ACHN (cell line): ENCODE measurements around the gene GALNT16.
"Not testable (repeated sequence)": the region's sequence is repeated elsewhere in the genome, so short reads cannot be mapped to it uniquely, and the experiment has no call there.

Source experiments
- DNase-seq: peaks from one replicate; pipeline ENCODE4 v3.0.0-alpha.2; 2015
- in situ Hi-C: cut with HindIII; loops from 2 replicates; pipeline ENCODE4 v1.10.0; 2017; ENCODE audit warnings: low sequenced_read_pairs, low pct_ligation_motif_present, low pct_unique_long_range_greater_than_20kb

Gene GALNT16

GRCh38 chr14:69259527-69260189, at the start of gene GALNT16:
Gene GALNT16 (plus strand): TSS chr14:69260158. CDS start chr14:69260291, 133 bp downstream.
- in situ Hi-C loops, result no loop called here
- DNase-seq, result peak; percentile 22

GRCh38 chr14:69214393-69214792, 45.6 kb upstream of the GALNT16 start:
- in situ Hi-C loops, result no loop called here

GRCh38 chr14:69217663-69218062, 42.3 kb upstream of the GALNT16 start:
- DNase-seq, in situ Hi-C loops: not testable (repeated sequence)

More at GRCh38 chr14:69214393-69214792, 45.6 kb upstream of the GALNT16 start:
- DNase-seq, result no peak

DNA sequence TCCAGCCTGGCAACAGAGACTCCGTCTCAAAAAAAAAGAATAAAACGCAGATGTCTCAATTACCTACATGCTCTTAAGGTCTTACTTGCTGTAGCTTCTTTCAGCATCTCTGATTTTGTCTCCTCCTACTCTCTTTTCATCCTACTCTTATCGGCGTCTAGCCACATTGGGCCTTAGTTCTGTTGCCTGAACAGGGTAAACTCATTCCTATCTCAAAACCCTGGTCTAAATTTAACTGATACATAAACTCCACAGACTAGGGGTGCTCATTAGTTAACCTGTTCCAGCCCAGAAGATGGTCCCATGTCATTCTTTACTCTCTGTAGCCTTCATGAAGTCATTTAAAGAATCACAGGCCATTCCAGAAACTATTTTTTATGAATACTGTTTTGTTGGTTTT, 35.0 kb upstream of the GALNT16 start:
- DNase-seq, result no peak
- in situ Hi-C loops, result no loop called here

DNA sequence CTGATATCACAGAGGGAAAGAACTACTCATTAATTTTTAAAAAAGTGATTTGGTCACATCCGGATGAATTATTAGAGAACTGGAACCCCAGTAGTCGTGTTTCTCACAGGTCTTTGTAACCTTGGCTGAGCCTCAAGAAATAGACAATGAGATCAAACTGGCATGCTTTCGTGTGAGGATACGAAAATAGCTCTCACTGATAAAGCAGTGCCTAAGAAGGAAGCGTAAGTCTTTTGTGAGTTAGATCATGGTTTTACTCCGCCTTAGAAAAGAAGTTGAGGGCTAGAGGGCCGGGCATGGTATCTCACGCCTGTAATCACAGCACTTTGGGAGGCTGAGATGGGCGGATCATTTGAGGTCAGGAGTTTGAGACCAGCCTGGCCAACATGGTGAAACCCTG, 33.8 kb upstream of the GALNT16 start:
- in situ Hi-C loops, result no loop called here
- no peak for DNase-seq

- no peak for DNase-seq
- in situ Hi-C loops, result no loop called here
Observed at GRCh38 chr14:69226736-69227135, 33.2 kb upstream of the GALNT16 start.

DNA sequence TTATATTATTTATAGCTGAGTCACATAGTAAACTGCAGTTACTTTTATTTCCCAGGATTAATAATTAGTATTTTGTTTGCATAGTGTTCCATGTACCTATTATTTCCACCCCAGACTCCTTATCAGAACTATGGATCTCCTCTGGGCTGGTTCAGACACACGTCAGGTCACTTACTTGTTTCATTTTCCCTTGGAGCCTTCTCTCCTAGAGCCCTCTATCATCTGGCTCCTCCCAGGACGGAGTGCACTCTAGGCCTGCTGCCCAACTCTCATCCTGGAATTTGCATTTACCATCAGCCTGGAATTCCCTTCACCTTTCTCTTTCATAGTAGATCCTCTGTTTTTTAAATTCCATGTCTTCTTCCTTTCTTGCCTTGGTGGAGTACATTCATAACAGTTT, 28.5 kb upstream of the GALNT16 start:
- in situ Hi-C loops, result no loop called here

GRCh38 chr14:69232388-69232787, 27.6 kb upstream of the GALNT16 start:
- no peak for DNase-seq
- in situ Hi-C loops, result no loop called here

More for the DNA sequence above, 28.5 kb upstream of the GALNT16 start:
- DNase-seq, result no peak

DNA sequence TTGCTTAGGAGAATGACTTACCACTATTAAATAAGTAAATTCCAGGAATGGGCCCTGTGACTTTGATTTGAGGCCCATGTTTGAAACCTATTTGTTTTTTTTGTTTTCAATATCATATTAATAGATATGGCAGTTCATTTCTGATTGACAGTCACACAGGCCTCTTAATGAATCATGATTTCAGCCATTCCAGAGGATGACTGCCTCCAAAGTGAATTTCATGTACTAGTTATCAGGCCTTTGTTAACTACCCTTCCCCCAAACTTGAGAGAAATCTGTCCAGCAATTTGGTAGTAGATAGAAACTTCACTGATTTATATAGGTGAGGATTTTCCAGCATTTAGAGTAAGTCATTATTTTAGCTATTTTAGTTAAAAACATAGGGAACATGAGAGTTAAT, 25.9 kb upstream of the GALNT16 start:
- no peak for DNase-seq
- in situ Hi-C loops, result no loop called here

DNA sequence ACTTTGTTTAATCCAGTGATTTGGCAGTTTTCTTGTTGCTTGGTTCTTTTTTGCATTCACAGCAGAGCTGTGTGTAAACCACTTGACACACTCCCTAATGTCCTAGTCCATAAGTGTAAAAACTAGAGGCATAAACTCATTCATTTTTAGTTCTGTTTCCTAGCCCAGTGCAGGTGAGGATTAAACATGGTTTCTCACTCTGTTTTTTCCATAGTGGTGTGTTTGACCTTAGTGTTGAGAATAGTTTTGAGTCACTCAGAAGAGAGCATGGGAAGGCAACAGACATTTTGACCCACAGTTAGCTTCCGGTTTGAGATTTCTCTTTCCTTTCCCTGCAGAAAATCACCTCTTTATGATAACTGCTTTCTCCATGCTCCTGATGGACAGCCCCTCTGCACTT, 24.2 kb upstream of the GALNT16 start:
- in situ Hi-C loops, result no loop called here
- no peak for DNase-seq

DNA sequence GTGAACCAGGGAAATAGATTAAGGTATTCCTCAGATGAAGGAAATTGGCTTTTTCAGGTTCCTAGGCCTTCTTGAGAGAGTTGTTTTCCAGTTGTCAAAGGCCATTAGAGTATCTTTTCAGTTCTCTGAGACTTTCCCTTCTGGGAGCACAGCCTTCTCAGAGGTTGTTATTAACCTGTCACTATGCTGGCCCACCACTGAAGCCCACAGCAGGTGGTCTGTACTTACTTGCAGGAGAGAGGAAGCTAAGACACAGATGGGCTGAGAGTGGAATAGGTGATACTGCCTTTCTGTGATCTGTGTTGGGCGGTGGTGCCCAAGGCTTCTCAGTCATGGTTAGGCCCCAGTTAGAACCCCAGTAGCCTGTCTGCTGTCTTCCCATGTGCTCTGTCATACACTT, 22.8 kb upstream of the GALNT16 start:
- in situ Hi-C loops, result no loop called here
- no peak for DNase-seq

DNA sequence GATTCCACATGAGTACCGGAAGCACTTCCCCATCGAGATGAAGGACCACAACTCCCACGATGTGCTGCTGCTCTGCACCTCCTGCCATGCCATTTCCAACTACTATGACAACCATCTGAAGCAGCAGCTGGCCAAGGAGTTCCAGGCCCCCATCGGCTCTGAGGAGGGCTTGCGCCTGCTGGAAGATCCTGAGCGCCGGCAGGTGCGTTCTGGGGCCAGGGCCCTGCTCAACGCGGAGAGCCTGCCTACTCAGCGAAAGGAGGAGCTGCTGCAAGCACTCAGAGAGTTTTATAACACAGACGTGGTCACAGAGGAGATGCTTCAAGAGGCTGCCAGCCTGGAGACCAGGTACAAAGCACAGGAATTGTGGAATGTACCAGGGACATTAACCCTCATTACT, 22.4 kb upstream of the GALNT16 start:
- in situ Hi-C loops, result no loop called here
- DNase-seq, result no peak

DNA sequence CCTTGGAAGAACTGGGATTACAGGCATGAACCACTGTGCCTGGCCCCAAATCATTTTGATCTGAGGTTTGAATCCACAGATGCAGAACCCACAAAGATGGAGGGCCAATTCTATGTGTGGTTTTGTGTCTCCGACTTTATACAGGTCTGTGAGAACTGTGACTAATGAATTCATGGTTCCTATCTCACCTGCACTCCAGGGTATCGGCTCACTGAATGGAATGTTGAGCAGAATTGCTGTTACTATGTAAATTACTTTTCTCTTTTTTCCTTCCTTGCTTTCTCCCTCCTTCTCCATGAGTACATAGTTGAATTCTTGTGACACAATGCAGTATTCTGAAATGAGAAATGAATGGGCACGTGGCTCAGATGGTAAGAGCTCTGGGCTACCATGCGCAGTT, 21.1 kb upstream of the GALNT16 start:
- DNase-seq, result no peak
- in situ Hi-C loops, result no loop called here

GRCh38 chr14:69240527-69241173, 19.3 kb upstream of the GALNT16 start:
- no peak for DNase-seq
- in situ Hi-C loops, result no loop called here

DNA sequence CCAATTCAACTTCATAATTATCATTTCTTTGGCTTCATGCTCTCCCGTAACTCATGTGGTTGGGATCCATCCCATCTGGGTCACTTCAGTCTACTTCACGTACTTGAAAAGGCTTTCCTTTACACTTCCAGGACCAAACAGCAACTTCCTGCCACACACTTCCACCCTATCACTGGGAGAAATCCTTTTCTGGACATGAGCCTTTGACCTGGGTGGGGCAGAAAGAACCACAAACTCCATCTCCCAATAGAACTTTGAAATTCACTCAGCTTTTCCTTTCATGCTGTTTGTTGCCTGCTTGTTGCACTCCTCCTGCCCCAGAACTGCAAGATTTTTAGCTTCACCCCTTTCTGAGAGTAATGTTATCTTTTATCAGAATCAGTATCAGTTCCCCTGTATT, 18.4 kb upstream of the GALNT16 start:
- in situ Hi-C loops, result no loop called here
- DNase-seq, result no peak

DNA sequence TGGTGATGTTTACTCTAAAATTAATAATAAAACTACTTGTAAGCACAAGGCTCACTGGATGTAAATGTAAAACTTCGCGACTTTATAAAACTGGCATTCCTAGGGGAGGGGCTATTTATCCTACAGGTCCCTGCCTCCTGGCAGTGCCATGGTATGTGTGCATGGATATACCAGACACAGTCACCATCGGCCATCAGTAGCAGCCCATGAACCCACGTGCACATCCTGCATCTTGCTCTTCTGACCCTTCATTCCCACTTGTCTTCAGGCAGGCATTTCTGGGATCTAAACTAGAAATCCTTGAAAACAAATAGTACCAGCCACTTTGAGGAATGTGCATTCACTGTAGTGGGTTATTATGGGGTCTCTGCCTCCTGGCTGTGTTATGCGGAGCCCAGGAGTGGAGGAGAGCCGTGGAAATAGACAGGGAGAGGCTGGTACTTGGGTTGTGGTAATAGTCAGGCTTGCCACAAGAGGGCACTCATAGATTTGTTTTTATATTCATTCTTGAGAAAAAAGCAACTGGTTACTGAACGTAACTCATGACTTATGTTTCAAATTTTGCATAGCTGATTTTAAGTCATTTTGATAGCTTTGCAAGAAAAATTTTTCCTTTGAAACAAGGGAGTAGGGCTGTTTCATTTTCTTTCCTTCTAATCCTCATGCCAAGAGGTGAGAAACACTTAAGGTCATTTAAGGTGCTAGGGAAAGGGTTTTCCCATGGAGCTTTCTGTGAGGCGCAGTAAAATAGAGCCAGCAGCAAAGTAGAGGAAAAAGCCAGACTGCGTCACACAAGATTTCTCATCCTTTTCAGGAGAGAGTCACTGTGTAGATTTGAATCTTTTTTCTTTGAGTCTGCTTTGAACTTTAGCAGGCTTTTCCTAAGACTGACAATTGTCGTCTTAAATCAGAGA, 17.4 kb upstream of the GALNT16 start:
- in situ Hi-C loops, result no loop called here
- DNase-seq, result peak; percentile 59

DNA sequence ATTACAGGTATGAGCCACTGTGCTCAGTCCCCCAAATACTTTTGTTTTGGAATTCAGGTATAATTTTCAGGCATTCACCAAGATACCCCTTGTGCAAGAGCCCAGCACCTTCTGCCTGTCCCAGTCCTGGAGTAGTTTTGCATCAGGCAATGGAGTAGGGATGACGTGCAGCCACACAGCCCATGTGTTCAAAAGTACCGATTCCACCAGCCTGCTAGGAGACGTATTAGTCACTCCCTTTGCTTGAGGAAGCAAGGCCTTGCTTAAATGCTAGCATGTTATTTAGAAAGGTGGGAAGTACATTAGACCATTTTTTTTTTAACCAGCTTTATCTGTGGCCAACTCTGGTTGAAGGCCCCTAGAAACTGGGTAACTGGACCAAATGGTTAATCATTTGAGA, 15.0 kb upstream of the GALNT16 start:
- in situ Hi-C loops, result no loop called here
- no peak for DNase-seq

DNA sequence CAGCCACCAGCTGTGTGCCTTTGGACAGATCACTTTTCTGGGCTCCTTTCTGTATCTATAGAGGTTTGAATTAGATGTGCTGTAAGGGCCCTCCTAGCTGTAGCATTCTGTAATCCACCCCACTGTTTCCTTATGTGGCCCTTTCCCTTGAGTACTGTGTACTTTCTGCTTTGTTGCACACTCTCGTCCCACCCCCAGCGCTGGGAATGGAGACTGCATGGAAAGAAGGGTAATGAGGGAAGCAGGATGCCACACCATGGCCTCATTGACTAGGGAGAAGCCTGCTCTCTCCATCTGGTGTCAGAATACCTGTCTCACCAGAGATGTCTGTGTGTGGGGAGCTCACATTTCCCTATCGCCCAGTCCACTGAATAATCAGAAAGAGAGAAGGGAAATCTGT, 13.6 kb upstream of the GALNT16 start:
- DNase-seq, result no peak
- in situ Hi-C loops, result no loop called here

DNA sequence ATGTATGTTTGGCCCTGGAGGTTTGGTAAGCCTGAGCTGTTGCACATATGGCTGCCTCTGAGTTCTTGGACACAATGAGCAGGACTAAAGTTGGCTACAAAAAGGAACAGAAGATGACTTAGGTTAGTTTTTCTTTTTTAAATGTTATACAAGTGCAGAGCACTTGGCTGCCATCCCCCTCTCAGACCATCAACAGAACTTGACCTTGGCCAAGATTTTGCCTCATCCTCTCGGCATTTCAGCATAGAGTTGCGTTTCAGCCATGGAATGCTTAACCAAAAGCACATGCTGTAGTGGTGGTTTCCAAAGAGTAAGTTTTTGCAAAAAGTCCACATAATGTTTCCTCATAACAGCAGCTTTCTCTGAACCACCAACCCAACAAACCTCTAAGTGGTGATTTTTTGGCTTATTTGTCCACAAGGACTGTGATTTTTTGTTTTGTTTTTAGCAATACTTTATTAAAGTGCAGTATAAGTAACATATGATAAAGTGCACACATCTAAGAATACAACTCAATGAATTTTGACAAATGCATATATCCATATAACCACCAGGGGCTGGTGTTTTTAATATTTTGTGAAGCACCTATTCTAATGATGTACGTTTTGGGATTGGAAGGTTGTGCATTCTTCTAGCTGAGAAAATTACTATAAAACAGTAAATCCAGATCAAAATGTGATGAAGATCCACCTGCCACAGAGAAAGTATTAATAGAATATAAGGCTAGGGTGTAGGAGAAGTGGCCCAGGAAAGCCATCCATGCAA, 12.1 kb upstream of the GALNT16 start:
- no peak for DNase-seq
- in situ Hi-C loops, result no loop called here
